Left renal cortex interstitium (tissue), 4 donors: ENCODE measurements around the gene GRIA1. TPM values are rescaled to one million over a fixed set of nuclear protein-coding genes. Genes with fewer than 3 reads are reported as not detected.

ENCODE experiments used
- DNase-seq, 4 donors: peaks; one replicate each; pipeline ENCODE4 v3.0.0-alpha.2; 2013; ENCODE audit warnings: low read depth in 4 of 4, low spot score in 2 of 4, missing footprints in 1 of 4
- polyA plus RNA-seq, 4 donors: library from polyadenylated mRNA; unstranded; fragments of 120-200 nt; gene quantifications; one replicate each; pipeline ENCODE4 v1.2.1, GENCODE V29; 2013; ENCODE audit not compliant: insufficient read length in 4 of 4

Gene GRIA1
- polyA plus RNA-seq, 4 donors = 0.97 to 5.8 (median 3.5) TPM

DNA sequence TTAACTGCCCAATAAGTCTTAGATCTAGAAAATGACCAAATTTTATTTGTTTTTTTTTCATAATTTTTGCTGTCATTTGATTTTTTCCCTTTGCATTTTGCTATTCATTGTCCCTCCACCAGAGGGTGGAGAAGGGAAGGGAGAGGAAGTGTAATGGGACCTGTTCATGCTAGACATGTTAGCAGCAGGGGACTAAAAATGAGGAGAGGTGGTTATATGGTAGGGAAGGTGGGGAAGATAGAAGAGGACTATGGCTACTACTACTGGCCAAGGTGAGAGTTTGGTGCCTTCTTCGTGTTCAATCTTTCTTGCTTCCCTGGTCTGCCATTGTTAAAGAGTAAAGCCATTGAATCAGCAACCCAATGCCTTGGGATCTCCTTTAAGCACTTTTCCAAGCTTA is 6.4 kb downstream of the GRIA1 start:
- no peak for DNase-seq

DNA sequence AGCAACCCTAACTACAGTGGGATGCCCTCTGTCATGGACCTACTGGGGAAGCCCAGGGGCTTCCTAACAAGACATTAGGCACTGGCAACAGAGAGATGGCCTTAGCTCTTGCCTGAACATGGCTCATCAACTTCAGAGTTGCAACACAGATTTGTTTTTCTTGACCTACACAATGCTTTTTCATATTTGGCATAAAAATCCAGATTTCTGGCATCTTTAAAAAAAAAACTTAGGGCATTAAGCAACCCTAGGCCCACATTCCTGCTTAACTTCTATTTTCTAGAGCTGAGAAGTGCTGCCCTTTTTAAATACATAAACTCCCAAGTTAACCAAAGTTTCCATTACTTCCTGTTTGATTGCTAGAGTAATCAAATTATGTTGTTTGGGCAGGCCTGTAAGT is 8.0 kb downstream of the GRIA1 start:
- no peak for DNase-seq

DNA sequence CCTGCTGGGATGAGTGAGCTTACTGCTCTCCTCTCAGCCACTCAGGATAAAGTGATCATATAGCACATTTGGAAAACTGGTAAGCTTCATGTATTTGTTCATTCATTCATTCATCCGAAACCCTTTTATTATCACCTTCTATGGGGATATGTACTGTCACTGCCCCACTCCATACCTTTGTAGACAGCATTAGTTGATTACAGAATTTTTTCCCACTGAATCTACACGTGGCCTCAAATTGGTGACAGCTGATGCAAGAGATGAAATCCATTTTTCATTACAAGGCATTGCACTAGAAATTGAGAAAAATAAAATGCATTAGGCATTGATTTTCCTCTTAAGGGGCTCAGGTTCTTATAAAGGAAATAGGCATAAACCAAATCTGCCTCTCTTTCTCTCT is 9.7 kb downstream of the GRIA1 start:
- DNase-seq = no peak

DNA sequence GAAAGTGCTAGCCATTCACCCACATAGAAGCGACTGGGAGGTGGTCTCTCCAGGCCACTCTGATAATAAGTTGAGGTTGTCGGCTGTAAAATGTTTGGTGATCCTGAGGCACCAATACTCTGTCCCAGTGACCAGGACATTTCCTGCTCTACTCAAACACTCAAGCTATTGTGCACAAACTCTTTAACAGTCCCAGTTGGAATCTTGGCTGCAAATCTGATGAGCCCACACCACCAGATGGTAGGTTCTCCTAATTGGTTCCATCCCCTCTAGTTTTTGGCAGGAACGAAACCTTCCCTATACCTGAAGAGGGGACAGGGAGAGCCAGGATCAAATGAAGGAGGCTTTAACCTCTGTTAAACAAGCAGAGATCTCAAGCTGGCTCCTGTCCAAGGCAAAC is 14.3 kb downstream of the GRIA1 start:
- DNase-seq = no peak

DNA sequence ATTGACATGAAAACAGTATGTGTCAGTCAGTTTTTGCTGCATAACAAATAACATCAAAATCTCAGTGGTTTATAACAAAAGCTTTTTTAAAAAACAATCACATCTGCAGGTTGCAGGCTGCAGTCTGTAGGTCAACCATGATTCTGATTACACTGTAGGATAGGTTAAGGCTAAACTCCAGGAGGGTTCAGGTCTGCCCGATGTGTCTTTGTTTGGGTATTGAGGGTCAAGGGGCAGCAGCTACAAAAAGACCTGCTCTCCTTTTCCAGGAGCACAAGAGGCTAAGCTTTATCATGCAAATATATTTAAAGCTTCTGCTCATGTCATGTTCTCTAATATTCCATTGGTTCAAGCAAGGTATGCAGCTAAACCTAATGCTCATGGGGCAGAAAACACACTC is 18.2 kb downstream of the GRIA1 start:
- DNase-seq = no peak

DNA sequence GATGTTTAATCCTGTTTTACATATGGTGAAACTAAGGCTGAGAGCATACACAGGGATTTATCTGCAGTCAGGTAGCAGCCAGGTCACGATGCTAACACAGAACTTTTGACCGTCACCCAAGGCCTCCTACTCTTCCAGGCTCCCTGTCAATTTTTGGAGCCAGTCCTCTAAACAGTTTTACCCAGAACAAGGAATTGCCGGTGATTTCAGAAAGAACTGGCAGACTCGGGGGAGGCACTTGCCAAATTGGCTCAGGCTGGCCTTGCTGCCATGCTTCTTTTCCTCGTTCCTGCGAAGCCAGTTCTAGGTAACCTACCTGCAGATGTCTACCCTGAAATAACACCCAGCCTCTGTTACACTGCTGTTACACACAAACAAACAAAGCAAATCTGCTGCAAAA is 21.2 kb downstream of the GRIA1 start:
- no peak for DNase-seq

DNA sequence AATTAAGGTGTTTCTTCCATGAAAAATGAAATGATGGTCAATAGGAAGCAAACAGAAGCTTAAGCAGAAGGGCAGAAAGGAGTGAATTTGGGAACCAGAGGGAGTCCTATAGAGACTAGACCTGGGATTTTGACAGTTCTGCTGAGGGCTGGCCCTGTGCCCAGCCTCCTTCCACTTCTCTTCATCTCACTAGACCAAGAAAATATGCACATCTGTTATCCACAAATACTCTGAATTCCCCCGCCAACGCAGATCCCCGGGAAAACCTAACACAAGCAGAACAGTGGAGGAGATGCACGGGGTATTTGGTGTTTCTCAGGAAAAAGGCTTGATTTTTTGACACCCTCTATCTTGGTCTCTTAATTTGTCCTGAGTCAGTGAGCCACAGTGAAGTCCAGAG is 22.7 kb downstream of the GRIA1 start:
- no peak for DNase-seq

DNA sequence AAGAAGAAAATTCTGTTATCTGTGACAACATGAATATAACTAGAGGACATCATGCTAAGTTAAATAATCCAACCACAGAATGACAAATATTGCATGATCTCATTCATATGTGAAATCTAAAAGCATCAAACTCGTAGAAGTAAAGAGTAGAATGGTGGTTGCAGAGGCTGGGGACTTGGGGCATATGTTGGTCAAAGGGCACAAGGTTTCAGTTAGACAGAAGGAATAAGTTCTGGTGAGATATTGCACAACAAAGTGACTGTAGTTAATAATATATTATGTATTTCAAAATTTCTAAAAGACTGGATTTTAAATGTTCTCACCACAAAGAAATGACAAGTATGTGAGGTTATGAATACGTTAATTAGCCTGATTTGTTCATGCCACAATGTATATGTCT is 24.8 kb downstream of the GRIA1 start:
- DNase-seq = no peak

DNA sequence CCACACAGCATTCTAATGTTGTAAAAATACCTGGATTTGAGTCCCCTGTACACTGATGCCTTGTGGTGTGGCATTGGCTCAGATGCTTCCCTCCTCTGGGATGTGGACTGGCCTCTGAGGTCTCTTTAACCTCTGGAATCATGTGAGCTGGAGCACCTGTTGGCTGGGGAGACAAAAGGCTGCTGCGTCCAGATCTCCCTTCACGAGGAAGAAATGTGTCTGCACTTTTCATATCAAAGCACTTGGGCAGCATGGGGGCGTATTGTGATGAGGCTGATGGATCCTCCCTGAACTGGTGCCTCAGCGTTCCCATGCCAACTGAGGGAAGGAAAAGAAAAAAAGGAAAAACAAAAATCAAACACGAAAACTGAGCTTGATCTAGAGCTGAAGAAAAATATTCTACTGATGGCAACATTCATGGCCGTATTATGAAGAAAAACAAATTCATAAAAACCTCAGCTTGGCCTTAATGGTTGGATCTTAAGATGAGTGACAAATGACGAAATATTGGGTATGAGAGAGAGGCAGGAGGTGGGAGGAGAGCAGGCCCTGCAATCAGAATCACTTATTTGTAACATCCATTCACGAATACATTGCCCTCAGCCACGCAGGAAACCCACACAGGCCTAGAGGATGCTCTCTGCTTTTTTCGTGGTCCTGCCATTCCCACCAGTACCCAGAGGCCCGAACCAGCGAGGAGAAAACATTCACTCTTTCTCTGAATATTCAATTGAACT is 26.2 kb downstream of the GRIA1 start:
- no peak for DNase-seq

DNA sequence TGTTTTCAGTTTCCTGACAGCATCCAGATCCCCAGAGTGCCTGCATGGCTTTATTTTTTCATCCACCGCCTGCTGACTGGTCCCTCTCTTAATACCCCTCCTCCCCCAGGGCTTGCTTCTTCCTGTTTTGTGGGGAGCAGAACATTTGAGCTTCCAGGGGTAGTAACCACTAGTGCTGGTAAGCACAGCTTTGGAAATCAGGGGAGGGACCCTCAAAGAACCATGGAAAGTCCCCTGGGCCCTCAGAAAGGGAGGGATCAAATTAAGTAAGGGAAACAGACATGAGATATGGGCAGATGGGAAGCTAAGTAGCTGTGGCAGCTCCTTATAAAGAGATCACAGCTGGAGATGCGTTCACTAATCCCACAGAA is 26.8 kb downstream of the GRIA1 start:
- no peak for DNase-seq

DNA sequence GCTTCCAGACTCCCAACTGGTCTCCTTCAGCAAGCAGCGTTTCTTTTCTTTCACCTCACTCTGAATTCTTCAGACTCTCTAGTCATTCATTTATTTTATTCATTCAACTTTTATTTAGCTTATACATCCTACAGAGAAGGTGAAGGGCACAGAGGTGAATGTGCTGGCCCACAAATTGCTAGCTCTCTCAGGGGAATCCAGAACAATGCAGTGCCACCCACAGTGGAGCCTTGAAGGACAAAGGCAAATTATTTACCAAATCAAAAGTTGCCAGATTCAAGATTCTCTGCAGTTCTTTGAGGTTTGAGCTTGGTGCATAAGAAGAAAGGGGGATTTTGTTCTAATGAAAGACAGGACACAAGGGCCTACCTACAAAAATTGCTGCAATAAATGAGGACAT is 29.7 kb downstream of the GRIA1 start:
- DNase-seq = no peak

DNA sequence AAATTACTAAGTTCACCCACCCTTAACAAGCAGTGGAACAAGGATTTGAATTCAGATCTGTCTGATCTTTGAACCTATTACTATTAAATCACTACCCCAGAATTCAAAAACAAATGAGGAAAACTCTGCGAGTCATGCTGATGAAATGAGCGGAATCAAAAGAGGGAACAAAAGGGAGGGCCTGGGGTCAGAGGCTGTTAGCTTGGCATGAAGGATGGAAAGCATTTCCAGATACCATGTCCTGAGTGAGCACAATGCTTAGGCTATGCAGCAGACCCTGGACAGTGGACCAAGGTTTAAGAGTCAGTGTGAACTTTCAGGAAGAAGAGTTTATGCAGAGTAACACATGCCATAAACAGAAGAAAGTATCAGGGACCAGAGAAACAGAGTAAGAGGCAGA is 30.5 kb downstream of the GRIA1 start:
- DNase-seq = no peak

DNA sequence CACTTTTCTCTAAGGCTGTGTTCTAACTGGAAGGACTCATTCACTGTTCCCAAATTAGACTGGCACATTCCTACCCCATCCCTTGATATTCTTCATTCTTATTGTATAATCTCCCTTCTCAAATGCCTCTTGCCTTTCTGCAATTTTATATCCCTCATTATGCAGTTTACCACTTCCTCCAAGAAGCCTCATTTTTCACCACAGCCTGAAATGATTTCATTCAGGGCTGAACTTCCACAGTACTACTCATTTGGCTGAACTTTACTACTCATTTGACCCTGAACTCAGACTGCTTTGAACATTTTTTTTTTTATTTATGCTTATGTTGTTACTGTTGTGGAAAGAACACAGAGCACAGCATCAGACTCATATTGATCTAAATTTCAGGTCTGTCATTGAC is 32.7 kb downstream of the GRIA1 start:
- no peak for DNase-seq

DNA sequence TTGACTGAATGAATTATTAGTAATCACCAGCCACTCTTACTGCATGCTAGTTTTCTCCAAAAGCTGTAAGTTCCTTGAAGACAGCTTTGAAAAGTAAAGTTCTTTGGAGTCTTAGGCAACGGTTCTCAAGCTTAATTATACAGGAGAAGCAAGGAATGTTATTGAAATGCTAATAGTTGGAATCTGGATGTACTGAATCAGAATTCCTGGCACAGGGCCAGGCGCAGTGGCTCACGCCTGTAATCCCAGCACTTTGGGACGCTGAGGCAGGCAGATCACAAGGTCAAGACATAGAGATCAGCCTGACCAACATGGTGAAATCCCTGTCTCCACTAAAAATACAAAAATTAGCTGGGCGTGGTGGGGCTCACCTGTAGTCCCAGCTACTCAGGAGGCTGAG is 33.4 kb downstream of the GRIA1 start:
- DNase-seq = no peak

DNA sequence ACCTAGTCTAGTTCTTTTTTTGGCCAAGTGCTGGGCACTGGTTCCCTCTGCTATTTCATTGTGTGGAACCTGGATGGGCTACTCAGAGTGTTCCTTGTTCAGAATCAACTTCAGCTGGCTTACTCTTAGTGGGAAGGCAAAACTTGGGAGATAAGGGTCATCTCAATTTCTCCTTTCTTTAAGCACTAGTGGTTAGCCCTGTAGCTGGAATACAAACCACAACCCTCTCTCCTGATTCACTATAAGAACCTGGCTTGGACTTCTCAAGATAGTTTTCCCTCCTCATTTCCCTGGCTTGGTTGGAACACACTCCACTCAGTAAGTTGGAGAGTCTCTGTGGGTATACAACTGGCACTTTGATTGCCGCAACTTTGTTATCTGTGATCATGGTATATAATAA is 35.1 kb downstream of the GRIA1 start:
- DNase-seq = no peak

DNA sequence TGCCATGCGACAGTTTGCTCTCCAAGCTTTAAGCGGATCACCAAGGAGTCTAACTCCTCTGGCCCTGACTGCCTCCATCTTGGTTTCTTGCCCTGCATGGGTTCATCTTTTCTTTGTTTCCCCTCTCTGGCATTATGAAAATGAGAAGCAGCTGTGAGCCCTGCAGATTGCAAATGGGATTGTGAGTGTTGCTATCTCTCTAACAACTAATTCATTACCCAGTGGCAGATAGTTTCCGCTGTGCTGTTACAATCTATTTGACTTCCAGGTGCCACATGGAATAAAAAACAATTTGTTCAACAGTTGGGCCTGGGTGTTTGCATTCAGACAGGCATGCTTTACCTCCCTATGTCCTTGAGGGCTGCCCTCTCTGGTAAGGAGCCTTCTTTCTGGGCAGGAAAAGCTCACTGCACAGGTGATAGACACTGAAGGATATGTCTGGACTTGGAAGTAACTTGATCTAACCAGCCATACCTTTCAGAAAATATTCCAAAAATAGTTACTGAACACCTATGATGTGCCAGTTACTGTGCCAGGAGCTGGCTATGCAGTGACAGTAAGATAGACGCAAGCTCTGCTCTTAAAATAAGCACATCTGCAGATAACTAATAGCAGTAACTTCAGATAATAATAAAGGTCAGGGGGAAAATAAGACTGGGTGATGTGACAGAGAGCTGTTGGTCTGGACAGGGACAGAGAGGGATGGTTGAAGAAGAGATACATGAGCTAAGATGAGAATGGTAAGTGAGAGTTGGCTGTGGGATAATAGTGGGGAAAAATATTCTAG is 40.1 kb downstream of the GRIA1 start:
- no peak for DNase-seq

DNA sequence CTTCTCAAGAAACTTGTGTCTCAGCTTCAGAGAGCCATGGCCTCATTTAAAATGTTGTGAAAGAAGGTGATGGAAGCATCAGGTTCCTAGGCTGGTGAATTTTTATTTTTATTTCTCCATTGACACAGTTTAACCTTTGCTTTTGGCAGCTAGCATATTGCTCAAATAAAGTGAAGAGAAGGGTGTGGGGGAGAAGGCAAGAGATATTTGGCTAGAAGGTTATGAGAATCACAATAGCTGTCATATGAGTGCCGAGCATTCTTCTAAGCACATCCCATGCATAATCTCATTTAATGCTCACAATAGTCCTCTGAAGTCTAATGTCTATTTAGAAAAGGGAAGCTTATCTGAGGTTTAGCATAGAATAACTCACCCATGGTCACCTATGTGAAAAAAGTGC is 43.1 kb downstream of the GRIA1 start:
- DNase-seq = no peak

DNA sequence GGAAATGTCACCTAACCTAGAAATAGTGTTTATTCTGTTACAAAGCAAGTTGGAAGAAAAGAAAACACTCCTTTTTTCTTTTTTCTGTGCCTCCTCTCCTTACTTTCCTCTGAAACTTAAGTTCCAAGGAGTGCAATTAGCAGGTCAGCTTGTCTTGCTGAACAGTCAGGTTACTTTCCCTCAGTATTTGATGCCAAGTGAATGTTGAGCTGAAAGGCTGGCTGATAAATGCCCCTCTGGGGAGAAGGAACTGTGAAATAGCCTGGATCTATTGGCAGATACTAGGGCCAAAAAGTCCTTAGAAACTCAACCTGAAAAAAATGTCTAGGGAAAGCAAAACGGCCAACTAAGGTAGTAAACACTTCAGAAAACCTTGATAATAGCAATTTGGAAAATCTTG is 43.6 kb downstream of the GRIA1 start:
- no peak for DNase-seq

DNA sequence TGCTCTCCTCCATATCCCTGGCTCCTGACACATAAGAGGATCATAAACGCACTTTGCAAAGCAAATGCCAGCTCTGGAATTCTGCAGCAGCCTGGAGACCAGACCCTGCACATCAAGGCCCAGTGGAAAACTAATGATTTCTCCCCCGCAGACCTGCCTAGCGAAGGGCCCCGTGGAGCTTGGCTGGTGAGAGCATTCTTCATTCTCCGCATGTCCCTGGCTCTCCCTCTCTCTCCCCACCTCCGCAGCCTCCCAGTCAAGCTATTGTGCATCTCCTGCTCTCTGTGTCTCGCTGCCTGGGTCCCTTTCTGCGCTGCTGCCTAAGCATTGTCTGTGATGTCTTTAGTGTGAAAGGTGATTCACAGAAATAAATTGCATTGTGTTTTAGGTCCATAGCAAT is 46.7 kb downstream of the GRIA1 start:
- no peak for DNase-seq

DNA sequence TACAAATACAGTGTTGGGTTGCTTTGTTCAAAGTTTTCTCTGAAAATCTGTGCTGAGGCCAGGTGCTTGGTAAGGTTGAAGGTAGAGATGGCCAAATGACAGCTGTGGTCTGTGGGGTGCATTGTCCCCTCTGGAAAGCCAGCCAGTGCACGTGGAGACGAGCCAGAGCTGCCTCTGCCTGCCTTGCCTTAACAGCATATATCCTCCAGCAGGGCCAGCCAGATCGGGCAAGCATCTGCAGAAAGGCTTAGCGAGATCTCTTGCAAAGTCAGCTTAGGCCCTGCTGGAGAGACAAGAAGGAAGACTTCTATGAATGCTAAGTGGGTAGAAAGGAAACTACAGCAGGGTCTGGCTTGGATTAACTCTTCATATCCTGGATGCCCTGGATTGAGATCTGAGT is 49.5 kb downstream of the GRIA1 start:
- no peak for DNase-seq

DNA sequence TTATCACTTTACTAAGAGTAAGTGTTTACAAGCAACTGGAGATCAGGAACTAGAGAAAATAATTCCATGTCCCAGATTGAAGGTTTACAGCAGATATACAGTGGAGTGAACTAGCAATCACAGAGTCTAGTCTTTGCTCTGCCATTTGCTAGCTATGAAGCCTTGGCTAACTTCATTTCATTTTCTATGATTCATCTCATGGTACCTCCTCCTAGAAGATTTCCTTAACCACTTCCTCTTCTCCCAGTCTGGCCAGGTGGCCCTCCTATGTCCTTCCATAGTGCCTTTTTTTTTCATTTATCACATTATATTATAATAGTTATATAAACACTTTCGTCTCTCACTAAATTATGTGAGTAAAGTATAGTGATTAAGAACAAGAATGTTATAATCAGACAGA is 52.1 kb downstream of the GRIA1 start:
- no peak for DNase-seq

DNA sequence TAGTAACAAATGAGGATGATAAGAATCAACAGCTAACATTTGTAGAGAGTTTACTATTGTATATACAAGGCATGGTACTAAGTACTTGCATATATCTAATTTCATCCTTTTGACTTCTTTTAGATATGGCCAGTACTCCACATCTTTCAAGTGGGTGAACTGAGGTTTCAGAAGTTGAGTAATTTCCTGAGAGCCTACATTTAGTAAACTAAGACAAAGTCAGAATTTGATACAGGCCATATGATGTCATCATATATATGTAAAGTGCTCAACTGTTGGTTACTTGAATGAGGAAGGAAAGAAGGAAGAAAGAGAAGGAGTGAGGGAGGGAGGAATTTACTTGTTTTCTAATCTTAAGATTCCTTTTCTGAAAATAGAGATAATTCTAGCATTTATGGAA is 52.8 kb downstream of the GRIA1 start:
- DNase-seq = no peak
